Measurements from ENCODE around the gene ANKZF1. TPM values are rescaled to one million over a fixed set of nuclear protein-coding genes. Genes with fewer than 3 reads are reported as not detected.

The ANKZF1 gene
- total and polyA plus RNA-seq, 8 donors: 27.8 to 263 (median 49.7) TPM

- Histone ChIP-seq H3K4me3 (no peak overlapping the region), H3K27ac (peak overlapping the region in 2 of 5 donors; percentile 41 to 53), H3K27me3 (no peaks in the 10 kb centered on the region), H3K4me1 (peaks cover 15 to 35% (median 23%) of the 10 kb centered on the region in 4 donors), H3K9me3 (no peaks in the 10 kb centered on the region), H3K36me3 (peaks cover 61 to 78% (median 75%) of the 10 kb centered on the region in 4 donors)
- no peak for TF ChIP-seq EP300 (IDR thresholded peaks at IDR 0.05)
- no peak for TF ChIP-seq POLR2A (IDR thresholded peaks at IDR 0.05)
- no peak for TF ChIP-seq POLR2AphosphoS5 (IDR thresholded peaks at IDR 0.05)
- TF ChIP-seq CTCF (IDR thresholded peaks at IDR 0.05): no peak
- intact Hi-C loops (cut with DNase I; ENCODE audit: low total_unique reads): no loop called here
- DNase-seq: no peak
- whole genome bisulfite sequencing, 5 donors: 85 to 96% (median 89%) methylated on average over 6 to 9 of the region's 9 CpGs
These were observed 18.7 kb upstream of the ANKZF1 start for GRCh38 chr2:219210886-219211362.

GRCh38 chr2:219213026-219213415 is 16.6 kb upstream of the ANKZF1 start:
- no peak overlapping the region for H3K27ac ChIP-seq
- 75 to 89% (median 88%) methylated on average over 8 of the region's 8 CpGs for WGBS, 5 donors
- H3K9me3 ChIP-seq: no peaks in the 10 kb centered on the region
- no peaks in the 10 kb centered on the region for H3K27me3 ChIP-seq
- no peak overlapping the region for H3K4me3 ChIP-seq
- TF ChIP-seq CTCF (IDR thresholded peaks at IDR 0.05) (no peak), POLR2A (IDR thresholded peaks at IDR 0.05) (no peak), POLR2AphosphoS5 (IDR thresholded peaks at IDR 0.05) (no peak), EP300 (IDR thresholded peaks at IDR 0.05) (no peak)
- H3K4me1 ChIP-seq: peaks cover 13 to 41% (median 28%) of the 10 kb centered on the region in 4 donors
- H3K36me3 ChIP-seq: peaks cover 64 to 81% (median 76%) of the 10 kb centered on the region in 4 donors
- DNase-seq: no peak
- intact Hi-C loops (cut with DNase I; ENCODE audit: low total_unique reads): no loop called here

GRCh38 chr2:219213486-219214071 is 16.0 kb upstream of the ANKZF1 start:
- Histone ChIP-seq H3K27ac (no peak overlapping the region), H3K4me3 (no peak overlapping the region), H3K9me3 (no peaks in the 10 kb centered on the region), H3K4me1 (peaks cover 16 to 41% (median 26%) of the 10 kb centered on the region in 4 donors), H3K36me3 (peaks cover 63 to 75% (median 70%) of the 10 kb centered on the region in 4 donors), H3K27me3 (no peaks in the 10 kb centered on the region)
- TF ChIP-seq POLR2A (IDR thresholded peaks at IDR 0.05) (no peak), POLR2AphosphoS5 (IDR thresholded peaks at IDR 0.05) (no peak), EP300 (IDR thresholded peaks at IDR 0.05) (no peak), CTCF (IDR thresholded peaks at IDR 0.05) (no peak)
- DNase-seq: no peak
- 90 to 96% (median 94%) methylated on average over 10 of the region's 10 CpGs for WGBS, 5 donors
- intact Hi-C loops (cut with DNase I; ENCODE audit: low total_unique reads): no loop called here

- Histone ChIP-seq H3K27ac (no peak overlapping the region), H3K9me3 (no peaks in the 10 kb centered on the region), H3K36me3 (peaks cover 58 to 70% (median 65%) of the 10 kb centered on the region in 4 donors), H3K4me1 (peaks cover 19 to 41% (median 29%) of the 10 kb centered on the region in 4 donors), H3K4me3 (no peak overlapping the region), H3K27me3 (no peaks in the 10 kb centered on the region)
- no peak for TF ChIP-seq EP300 (IDR thresholded peaks at IDR 0.05)
- no peak for TF ChIP-seq CTCF (IDR thresholded peaks at IDR 0.05)
- TF ChIP-seq POLR2A (IDR thresholded peaks at IDR 0.05): no peak
- no peak for TF ChIP-seq POLR2AphosphoS5 (IDR thresholded peaks at IDR 0.05)
- intact Hi-C loops (cut with DNase I; ENCODE audit: low total_unique reads): no loop called here
- DNase-seq: no peak
- WGBS, 5 donors: 95 to 98% (median 96%) methylated on average over 15 of the region's 15 CpGs
These were observed 15.5 kb upstream of the ANKZF1 start for GRCh38 chr2:219214141-219214540.
